GM19328 (cell line): ENCODE results near the gene DNAL1.
"Not testable (repeated sequence)": the region's sequence is repeated elsewhere in the genome, so short reads cannot be mapped to it uniquely, and the experiment has no call there.

Experiments
- ATAC-seq: cut with Tn5 transposase; IDR thresholded peaks from one replicate; pipeline ENCODE4 v1.9.1; 2021; ENCODE audit warnings: mild to moderate bottlenecking, moderate library complexity; ENCODE audit not compliant: unreplicated experiment

The DNAL1 gene

DNA sequence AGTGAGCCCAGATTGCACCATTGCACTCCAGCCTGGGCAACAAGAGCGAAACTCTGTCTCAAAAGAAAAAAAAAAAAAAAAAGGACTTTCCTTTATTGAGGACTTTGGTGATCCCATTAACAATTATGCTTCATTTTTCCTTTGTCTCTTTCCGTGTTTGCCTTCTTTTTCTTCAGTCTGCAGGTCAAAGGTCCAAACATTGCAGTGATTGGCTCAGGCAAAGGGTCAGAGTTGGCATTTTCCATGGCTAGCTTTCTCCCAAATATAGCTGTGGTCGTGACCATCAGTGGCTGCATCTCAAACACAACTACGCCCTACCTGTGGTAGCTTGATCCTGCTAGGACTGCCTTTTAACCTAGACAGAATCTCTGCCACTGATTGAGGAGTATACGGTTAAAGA, 7.0 kb upstream of the DNAL1 start:
- no peak for ATAC-seq

GRCh38 chr14:73640796-73641365, 3.9 kb upstream of the DNAL1 start:
- no peak for ATAC-seq

- ATAC-seq = no peak
These were observed 443 bp downstream of the DNAL1 start for GRCh38 chr14:73645248-73645610.

GRCh38 chr14:73651005-73651404, 6.2 kb downstream of the DNAL1 start:
- no peak for ATAC-seq

DNA sequence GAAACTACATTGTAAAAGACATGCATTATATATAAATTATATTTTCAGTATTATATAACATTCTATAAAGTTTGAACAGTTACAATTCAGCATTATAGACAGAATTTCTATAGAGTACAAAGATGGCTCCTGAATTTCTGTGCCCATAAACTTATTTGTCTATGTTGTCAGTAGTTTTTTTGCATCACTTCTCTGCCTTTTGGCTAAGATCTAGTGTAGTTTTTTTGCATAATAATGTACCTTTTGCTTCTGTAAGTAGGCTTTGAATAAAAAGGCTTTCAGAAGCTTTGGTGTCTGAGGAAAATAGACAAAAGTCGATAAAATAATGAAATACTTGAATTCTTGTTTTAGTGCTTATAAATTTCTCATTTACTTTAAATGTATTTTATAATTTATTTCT, 11.1 kb downstream of the DNAL1 start:
- ATAC-seq = no peak

- not testable (repeated sequence) for ATAC-seq
These were observed 14.4 kb downstream of the DNAL1 start for GRCh38 chr14:73659202-73659601.

DNA sequence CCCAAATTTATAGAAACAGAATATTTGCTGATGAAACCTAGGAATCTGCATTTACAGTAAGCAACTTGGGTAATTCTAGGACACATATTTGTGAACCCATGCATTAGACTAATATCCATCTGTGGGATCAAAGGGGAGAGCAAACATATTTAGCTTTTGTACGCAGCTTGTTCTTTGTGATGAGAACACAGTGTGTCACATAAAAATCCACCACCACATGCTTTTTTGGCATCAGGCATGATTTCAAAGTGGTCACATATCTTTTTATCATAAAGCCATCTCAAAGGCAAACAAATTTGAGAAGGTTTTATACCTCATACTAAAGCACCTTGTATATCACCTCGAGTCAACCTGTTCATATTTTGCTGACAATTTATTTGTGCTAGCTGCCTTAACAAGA, 15.7 kb downstream of the DNAL1 start:
- no peak for ATAC-seq

DNA sequence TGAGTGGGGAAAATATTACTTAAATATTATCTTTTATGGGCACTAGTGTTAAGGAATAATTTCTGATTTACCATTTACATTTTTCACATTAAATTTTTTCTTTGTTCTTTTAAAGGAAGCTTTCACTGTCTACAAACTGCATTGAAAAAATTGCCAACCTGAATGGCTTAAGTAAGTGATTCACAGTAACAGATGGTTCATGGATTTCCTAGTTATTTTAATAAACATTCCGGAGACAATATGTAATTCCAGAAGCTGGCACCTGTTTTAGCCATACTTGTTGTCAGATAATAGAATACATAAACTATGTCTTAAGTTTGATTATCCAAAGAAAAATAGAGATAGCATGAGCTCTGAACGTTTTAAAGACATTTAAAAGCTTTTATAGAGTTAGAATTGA, 17.1 kb downstream of the DNAL1 start:
- ATAC-seq = no peak

DNA sequence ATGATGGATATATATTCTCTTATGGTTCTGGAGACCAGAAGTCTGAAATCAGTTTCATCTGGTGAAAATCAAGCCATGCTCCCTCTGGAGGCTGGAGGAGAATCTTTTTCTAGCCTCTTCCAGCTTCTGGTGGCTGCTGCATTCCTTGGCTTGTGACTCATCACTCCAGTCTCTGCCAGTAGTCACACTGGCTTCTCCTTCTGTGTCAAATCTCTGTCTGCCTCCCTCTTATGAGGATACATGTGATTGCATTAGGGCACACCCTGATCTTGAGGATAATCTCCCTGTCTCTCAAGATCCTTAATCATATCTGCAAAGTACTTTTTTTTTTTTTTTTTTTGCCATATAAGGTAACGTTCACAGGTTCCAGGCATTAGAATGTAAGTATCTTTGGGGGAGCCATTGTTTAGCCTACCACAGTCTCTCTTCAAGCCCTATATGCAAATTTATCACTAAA, 17.7 kb downstream of the DNAL1 start:
- ATAC-seq = no peak

- no peak for ATAC-seq
These were observed 18.9 kb downstream of the DNAL1 start for GRCh38 chr14:73663548-73664212.

GRCh38 chr14:73665130-73665529, 20.3 kb downstream of the DNAL1 start:
- no peak for ATAC-seq

GRCh38 chr14:73666583-73666982, 21.8 kb downstream of the DNAL1 start:
- ATAC-seq = no peak

GRCh38 chr14:73667854-73668253, 23.1 kb downstream of the DNAL1 start:
- no peak for ATAC-seq

- ATAC-seq = no peak
These were observed 30.2 kb downstream of the DNAL1 start for GRCh38 chr14:73674986-73675385.

GRCh38 chr14:73678698-73679097, 33.9 kb downstream of the DNAL1 start:
- no peak for ATAC-seq

- no peak for ATAC-seq
These were observed 36.0 kb downstream of the DNAL1 start for GRCh38 chr14:73680821-73681220.

DNA sequence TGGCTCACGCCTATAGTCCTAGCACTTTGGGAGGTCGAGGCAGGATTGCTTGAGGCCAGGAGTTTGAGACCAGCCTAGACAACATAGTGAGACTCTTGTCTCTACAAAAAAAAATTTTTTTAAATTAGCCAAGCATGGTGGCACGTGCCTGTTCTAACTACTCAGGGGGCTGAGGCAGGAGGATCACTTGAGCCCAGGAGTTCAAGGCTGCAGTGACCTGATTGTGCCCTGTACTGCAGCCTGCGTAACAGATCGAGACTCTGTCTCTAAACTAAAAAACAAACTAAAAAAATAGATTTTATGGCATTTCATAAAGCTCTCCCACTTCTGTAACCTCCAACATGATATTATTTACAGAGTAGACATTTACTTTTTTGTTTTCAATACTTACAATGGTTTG, 39.8 kb downstream of the DNAL1 start:
- no peak for ATAC-seq

GRCh38 chr14:73685328-73685727, 40.5 kb downstream of the DNAL1 start:
- ATAC-seq = no peak

DNA sequence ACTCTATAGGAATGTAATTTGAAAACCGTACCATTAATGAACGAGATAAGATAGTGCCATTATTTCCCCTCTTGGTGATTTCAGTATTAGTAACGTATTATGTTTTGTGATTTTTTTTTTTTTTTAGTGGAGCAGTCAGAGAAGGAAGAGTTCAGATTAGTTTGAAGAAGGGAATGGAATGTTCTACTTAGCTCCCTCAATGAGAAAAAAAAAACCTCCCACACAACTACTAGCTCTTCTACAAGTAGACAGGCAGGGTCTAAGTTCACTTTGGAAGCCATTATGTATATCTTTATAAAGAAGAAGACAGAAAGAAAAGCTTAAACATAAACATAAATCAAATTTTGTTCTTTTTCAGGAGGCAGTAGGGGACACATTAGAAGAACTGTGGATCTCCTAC, 42.1 kb downstream of the DNAL1 start:
- no peak for ATAC-seq

DNA sequence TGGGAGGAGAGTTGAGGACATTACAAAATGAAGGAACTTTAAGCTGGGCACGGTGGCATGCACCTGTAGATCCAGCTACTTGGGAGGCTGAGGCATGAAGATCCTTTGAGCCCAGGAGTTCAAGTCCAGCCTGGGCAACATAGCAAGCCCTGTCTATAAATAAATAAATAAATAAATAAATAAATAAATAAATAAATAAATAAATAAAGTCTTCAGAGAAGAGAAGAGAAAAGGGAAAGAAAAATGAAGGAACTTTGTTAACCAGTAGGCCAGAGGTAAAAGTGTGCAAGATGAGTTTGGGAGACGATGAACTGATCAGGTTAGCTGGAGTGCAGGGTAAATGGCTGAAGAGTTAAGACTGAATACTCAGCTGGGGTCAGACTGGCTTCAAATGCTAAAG, 49.3 kb downstream of the DNAL1 start:
- no peak for ATAC-seq

GRCh38 chr14:73695082-73695481, 50.3 kb downstream of the DNAL1 start:
- ATAC-seq = no peak

DNA sequence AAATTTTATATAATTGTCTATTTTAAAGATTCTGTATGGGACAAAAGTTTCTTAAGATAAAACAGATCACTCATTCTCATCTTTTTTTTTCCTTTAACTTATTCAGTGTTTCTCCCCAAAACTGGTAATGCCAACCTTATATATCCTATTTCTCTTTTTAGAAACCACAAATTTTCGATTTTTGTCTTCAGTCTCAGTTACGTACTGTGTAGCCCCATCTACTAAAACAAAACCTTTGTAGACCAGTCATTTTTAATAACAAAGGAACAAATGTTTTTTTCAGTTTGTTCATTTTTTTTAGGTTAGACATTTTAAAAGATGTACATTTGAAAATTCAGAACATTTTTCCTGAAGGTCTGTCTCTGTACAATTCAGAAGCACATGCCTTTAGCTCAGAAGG, 51.2 kb downstream of the DNAL1 start:
- ATAC-seq = no peak
